WTC11 (cell line): ENCODE results near the gene ZSWIM3. TPM values are rescaled to one million over a fixed set of nuclear protein-coding genes. Genes with fewer than 3 reads are reported as not detected.

Experiments used
- AFF4 ChIP-seq: sonication (generic); formaldehyde crosslinking; IDR thresholded peaks from 2 replicates; pipeline ENCODE4 v1.8.1; 2023; ENCODE audit warnings: mild to moderate bottlenecking, missing genetic modification reagents, borderline replicate concordance
- ATF1 ChIP-seq: sonication (generic); formaldehyde crosslinking; IDR thresholded peaks from 2 replicates; pipeline ENCODE4 v1.8.1; 2023; ENCODE audit warnings: mild to moderate bottlenecking, moderate library complexity, missing genetic modification reagents
- CBFB ChIP-seq: sonication (generic); formaldehyde crosslinking; IDR thresholded peaks from 2 replicates; pipeline ENCODE4 v1.8.1; 2022; ENCODE audit warnings: mild to moderate bottlenecking, low read depth, missing genetic modification reagents
- CREM ChIP-seq: sonication (generic); formaldehyde crosslinking; IDR thresholded peaks from 2 replicates; pipeline ENCODE4 v1.8.1; 2022; ENCODE audit warnings: mild to moderate bottlenecking, missing genetic modification reagents, moderate library complexity
- ELF4 ChIP-seq: sonication (generic); formaldehyde crosslinking; IDR thresholded peaks from 2 replicates; pipeline ENCODE4 v1.8.1; 2022; ENCODE audit warnings: low read depth, mild to moderate bottlenecking, moderate library complexity, missing genetic modification reagents
- ETV6 ChIP-seq: sonication (generic); formaldehyde crosslinking; IDR thresholded peaks from 2 replicates; pipeline ENCODE4 v1.8.1; 2022; ENCODE audit warnings: mild to moderate bottlenecking, missing genetic modification reagents
- FOXK1 ChIP-seq: sonication (generic); formaldehyde crosslinking; IDR thresholded peaks from 2 replicates; pipeline ENCODE4 v1.8.0; 2022; ENCODE audit warnings: mild to moderate bottlenecking, moderate library complexity, missing genetic modification reagents
- FOXP4 ChIP-seq: sonication (generic); formaldehyde crosslinking; IDR thresholded peaks from 2 replicates; pipeline ENCODE4 v1.8.0; 2022; ENCODE audit warnings: mild to moderate bottlenecking, missing genetic modification reagents
- GABPB1 ChIP-seq: sonication (generic); formaldehyde crosslinking; IDR thresholded peaks from 2 replicates; pipeline ENCODE4 v1.8.1; 2023; ENCODE audit warnings: mild to moderate bottlenecking, missing genetic modification reagents
- MAX ChIP-seq: sonication (generic); formaldehyde crosslinking; IDR thresholded peaks from 2 replicates; pipeline ENCODE4 v1.8.0; 2022; ENCODE audit warnings: mild to moderate bottlenecking, missing genetic modification reagents
- MXD4 ChIP-seq: fragments of 250-450 bp; sonication (Bioruptor Pico); IDR thresholded peaks from 2 replicates; pipeline ENCODE4 v1.8.0; 2021; ENCODE audit warnings: mild to moderate bottlenecking, moderate library complexity, borderline replicate concordance
- NR3C1 ChIP-seq: sonication (generic); formaldehyde crosslinking; conservative IDR thresholded peaks from 2 replicates; pipeline ENCODE4 v1.8.1; 2023; ENCODE audit warnings: low read depth, mild to moderate bottlenecking, missing genetic modification reagents
- OVOL2 ChIP-seq: fragments of 250-450 bp; sonication (Bioruptor Pico); IDR thresholded peaks from 2 replicates; pipeline ENCODE4 v1.9.0; 2021; ENCODE audit warnings: mild to moderate bottlenecking, borderline replicate concordance
- PREB ChIP-seq: sonication (generic); formaldehyde crosslinking; IDR thresholded peaks from 2 replicates; pipeline ENCODE4 v1.8.1; 2022; ENCODE audit warnings: mild to moderate bottlenecking, missing genetic modification reagents, moderate library complexity, borderline replicate concordance
- TP53 ChIP-seq: sonication (generic); formaldehyde crosslinking; IDR thresholded peaks from 2 replicates; pipeline ENCODE4 v1.8.1; 2023; ENCODE audit warnings: mild to moderate bottlenecking, missing genetic modification reagents
- ZNF121 ChIP-seq: sonication (generic); formaldehyde crosslinking; IDR thresholded peaks from 2 replicates; pipeline ENCODE4 v1.8.0; 2023; ENCODE audit warnings: missing genetic modification reagents
- ZNF138 ChIP-seq: sonication (generic); formaldehyde crosslinking; conservative IDR thresholded peaks from 2 replicates; pipeline ENCODE4 v1.8.1; 2022; ENCODE audit warnings: mild to moderate bottlenecking, moderate library complexity, missing genetic modification reagents
- ZNF219 ChIP-seq: sonication (generic); formaldehyde crosslinking; IDR thresholded peaks from 2 replicates; pipeline ENCODE4 v1.8.0; 2023; ENCODE audit warnings: missing genetic modification reagents, mild to moderate bottlenecking, borderline replicate concordance
- ZNF263 ChIP-seq: sonication (generic); formaldehyde crosslinking; IDR thresholded peaks from 2 replicates; pipeline ENCODE4 v1.8.1; 2022; ENCODE audit warnings: low read depth, mild to moderate bottlenecking, moderate library complexity, missing genetic modification reagents
- ZNF317 ChIP-seq: sonication (generic); formaldehyde crosslinking; IDR thresholded peaks from 2 replicates; pipeline ENCODE4 v1.8.1; 2023; ENCODE audit warnings: low read depth, mild to moderate bottlenecking, moderate library complexity, missing genetic modification reagents, borderline replicate concordance
- ZSCAN18 ChIP-seq: fragments of 250-450 bp; sonication (Bioruptor Pico); IDR thresholded peaks from 2 replicates; pipeline ENCODE4 v2.1.2; 2022; ENCODE audit warnings: mild to moderate bottlenecking, moderate library complexity
- total RNA-seq: library from RNA; stranded (reverse); gene quantifications from 3 replicates; pipeline ENCODE4 v1.2.3, GENCODE V29; 2021
- TF ChIP-seq, protein P1 (sequence below): sonication (generic); formaldehyde crosslinking; IDR thresholded peaks from 2 replicates; pipeline ENCODE4 v1.8.1; 2023; ENCODE audit warnings: mild to moderate bottlenecking, missing genetic modification reagents
- TF ChIP-seq, protein P2 (sequence below): sonication (generic); formaldehyde crosslinking; IDR thresholded peaks from 2 replicates; pipeline ENCODE4 v1.8.1; 2023; ENCODE audit warnings: mild to moderate bottlenecking, missing genetic modification reagents
- TF ChIP-seq, protein P3 (sequence below): sonication (generic); formaldehyde crosslinking; conservative IDR thresholded peaks from 2 replicates; pipeline ENCODE4 v1.8.1; 2022; ENCODE audit warnings: mild to moderate bottlenecking, missing genetic modification reagents

The ZSWIM3 gene
- total RNA-seq, 1 experiment from 2014 or later = 3.4 TPM

DNA sequence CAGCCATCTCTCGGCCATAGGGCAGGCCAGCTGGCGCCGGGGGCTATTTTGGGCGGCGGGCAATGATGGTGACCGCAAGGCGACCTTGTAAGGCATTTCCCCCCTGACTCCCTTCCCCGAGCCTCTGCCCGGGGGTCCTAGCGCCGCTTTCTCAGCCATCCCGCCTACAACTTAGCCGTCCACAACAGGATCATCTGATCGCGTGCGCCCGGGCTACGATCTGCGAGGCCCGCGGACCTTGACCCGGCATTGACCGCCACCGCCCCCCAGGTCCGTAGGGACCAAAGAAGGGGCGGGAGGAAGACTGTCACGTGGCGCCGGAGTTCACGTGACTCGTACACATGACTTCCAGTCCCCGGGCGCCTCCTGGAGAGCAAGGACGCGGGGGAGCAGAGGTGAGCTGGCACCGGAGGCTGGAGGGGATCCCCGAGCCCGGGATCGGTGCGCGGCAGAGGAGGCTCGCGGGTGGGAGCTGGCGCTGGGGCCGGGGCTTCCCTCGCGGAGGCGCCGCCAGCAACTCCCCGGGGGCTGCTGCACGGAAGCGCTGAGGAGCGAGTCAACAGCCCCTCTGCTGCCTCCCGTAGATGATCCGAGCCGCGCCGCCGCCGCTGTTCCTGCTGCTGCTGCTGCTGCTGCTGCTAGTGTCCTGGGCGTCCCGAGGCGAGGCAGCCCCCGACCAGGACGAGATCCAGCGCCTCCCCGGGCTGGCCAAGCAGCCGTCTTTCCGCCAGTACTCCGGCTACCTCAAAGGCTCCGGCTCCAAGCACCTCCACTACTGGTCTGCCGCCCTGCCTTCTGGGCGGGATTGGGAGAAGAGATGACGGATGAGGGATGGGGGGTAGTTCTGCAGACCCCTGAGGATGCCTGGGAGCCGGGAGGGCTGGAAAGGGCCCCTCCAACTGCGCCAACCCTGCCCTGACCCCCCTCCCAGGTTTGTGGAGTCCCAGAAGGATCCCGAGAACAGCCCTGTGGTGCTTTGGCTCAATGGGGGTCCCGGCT lies 33.9 kb downstream of the ZSWIM3 start, which contains the start of the genes CTSA and NEURL2 (continued):
- no peak for TF ChIP-seq AFF4 (CRISPR knock-in tag)
- TF ChIP-seq GABPB1 (CRISPR knock-in tag) = peak; percentile 93
- no peak for TF ChIP-seq CREM
- no peak for TF ChIP-seq NR3C1 (CRISPR knock-in tag)
- 0 out of 2 replicates have a peak, but pooled peaks have one; percentile 50 for TF ChIP-seq CBFB (CRISPR knock-in tag)
- no peak for TF ChIP-seq ZNF121 (CRISPR knock-in tag)
- TF ChIP-seq, protein P1, sequence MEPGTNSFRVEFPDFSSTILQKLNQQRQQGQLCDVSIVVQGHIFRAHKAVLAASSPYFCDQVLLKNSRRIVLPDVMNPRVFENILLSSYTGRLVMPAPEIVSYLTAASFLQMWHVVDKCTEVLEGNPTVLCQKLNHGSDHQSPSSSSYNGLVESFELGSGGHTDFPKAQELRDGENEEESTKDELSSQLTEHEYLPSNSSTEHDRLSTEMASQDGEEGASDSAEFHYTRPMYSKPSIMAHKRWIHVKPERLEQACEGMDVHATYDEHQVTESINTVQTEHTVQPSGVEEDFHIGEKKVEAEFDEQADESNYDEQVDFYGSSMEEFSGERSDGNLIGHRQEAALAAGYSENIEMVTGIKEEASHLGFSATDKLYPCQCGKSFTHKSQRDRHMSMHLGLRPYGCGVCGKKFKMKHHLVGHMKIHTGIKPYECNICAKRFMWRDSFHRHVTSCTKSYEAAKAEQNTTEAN = peak; percentile 94; the same call in 1 of the 2 replicates
- peak; percentile 81 for TF ChIP-seq TP53 (CRISPR knock-in tag)
- no peak for TF ChIP-seq ZSCAN18 (CRISPR knock-in tag)
- 0 out of 2 replicates have a peak, but pooled peaks have one; percentile 5 for TF ChIP-seq ELF4 (CRISPR knock-in tag)
- TF ChIP-seq ATF1 (CRISPR knock-in tag) = no peak
- no peak for TF ChIP-seq OVOL2
- TF ChIP-seq MXD4 (CRISPR knock-in tag) = no peak
- TF ChIP-seq, protein P2, sequence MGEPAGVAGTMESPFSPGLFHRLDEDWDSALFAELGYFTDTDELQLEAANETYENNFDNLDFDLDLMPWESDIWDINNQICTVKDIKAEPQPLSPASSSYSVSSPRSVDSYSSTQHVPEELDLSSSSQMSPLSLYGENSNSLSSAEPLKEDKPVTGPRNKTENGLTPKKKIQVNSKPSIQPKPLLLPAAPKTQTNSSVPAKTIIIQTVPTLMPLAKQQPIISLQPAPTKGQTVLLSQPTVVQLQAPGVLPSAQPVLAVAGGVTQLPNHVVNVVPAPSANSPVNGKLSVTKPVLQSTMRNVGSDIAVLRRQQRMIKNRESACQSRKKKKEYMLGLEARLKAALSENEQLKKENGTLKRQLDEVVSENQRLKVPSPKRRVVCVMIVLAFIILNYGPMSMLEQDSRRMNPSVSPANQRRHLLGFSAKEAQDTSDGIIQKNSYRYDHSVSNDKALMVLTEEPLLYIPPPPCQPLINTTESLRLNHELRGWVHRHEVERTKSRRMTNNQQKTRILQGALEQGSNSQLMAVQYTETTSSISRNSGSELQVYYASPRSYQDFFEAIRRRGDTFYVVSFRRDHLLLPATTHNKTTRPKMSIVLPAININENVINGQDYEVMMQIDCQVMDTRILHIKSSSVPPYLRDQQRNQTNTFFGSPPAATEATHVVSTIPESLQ (CRISPR knock-in tag) = no peak
- peak; percentile 96 for TF ChIP-seq FOXK1 (CRISPR knock-in tag)
- TF ChIP-seq ZNF317 (CRISPR knock-in tag) = 0 out of 2 replicates have a peak, but pooled peaks have one; percentile 31
- TF ChIP-seq PREB = no peak
- peak; percentile 85; the same call in 1 of the 2 replicates for TF ChIP-seq FOXP4 (CRISPR knock-in tag)
- TF ChIP-seq ZNF263 = no peak
- TF ChIP-seq ZNF138 = no peak
- no peak for TF ChIP-seq ZNF219 (CRISPR knock-in tag)
- TF ChIP-seq MAX = peak; percentile 88
- peak; percentile 83; the same call in 1 of the 2 replicates for TF ChIP-seq ETV6 (CRISPR knock-in tag)
- TF ChIP-seq, protein P3, sequence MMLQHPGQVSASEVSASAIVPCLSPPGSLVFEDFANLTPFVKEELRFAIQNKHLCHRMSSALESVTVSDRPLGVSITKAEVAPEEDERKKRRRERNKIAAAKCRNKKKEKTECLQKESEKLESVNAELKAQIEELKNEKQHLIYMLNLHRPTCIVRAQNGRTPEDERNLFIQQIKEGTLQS (CRISPR knock-in tag) = no peak
